Chondrocyte (in vitro differentiated cells): ENCODE results near the gene TSHZ2. TPM values are rescaled to one million over a fixed set of nuclear protein-coding genes. Genes with fewer than 3 reads are reported as not detected.

Source experiments
- DNase-seq: peaks from one replicate; pipeline ENCODE4 v3.0.0; 2021; ENCODE audit warnings: mixed read lengths, low spot score
- H3K27ac Mint-ChIP-seq: one replicate; pipeline ENCODE4 v1.8.0; 2021; ENCODE audit warnings: mild to moderate bottlenecking, moderate library complexity, mixed read lengths; ENCODE audit not compliant: unreplicated experiment
- H3K27me3 Mint-ChIP-seq: 2 replicates; pipeline ENCODE4 v1.8.0; 2021; ENCODE audit warnings: low read depth, mixed read lengths
- H3K36me3 Mint-ChIP-seq: 2 replicates; pipeline ENCODE4 v1.8.0; 2021; ENCODE audit warnings: low read depth, mixed read lengths
- H3K4me1 Mint-ChIP-seq: 2 replicates; pipeline ENCODE4 v1.8.0; 2021; ENCODE audit warnings: low read depth, mild to moderate bottlenecking, mixed read lengths
- H3K4me3 Mint-ChIP-seq: one replicate; pipeline ENCODE4 v1.8.0; 2021; ENCODE audit warnings: mild to moderate bottlenecking, moderate library complexity, mixed read lengths; ENCODE audit not compliant: unreplicated experiment
- H3K9me3 Mint-ChIP-seq: 2 replicates; pipeline ENCODE4 v1.8.0; 2021; ENCODE audit warnings: low read depth, mixed read lengths
- total RNA-seq: library from RNA; stranded (reverse); gene quantifications from 3 replicates; pipeline ENCODE4 v1.2.1, GENCODE V29; 2021
- TF ChIP-seq, protein P1 (sequence below): fragments of 200-600 bp; sonication (generic); IDR thresholded peaks from 2 replicates; pipeline ENCODE4 v1.5.0; 2021; ENCODE audit warnings: antibody characterized with exemption, mild to moderate bottlenecking, moderate library complexity

The TSHZ2 gene
- total RNA-seq, 1 donor from 2014 or later: 0.37 TPM

DNA sequence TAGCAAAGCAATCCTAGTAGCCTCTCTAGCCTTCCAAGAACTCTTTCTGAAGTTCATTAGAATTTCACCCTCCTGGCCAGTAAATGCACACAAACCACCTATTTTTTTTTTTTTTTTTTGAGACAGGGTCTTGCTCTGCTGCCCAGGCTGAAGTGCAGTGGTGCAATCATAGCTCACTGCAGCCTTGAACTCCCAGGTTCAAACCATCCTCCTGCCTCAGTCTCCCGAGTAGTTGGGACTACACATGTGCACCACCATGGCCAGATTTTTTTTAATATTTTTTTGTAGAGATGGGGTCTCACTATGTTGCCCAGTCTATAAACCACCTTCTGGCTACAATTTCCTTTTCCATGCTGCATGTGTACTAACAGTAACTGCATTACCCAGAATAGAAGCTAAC, 320.2 kb downstream of the TSHZ2 start:
- Mint-ChIP-seq H3K36me3 (no peaks in the 10 kb centered on the region), H3K4me3 (no peak overlapping the region), H3K27me3 (peaks cover 14% of the 10 kb centered on the region), H3K4me1 (no peaks in the 10 kb centered on the region), H3K9me3 (no peaks in the 10 kb centered on the region), H3K27ac (no peak overlapping the region)
- DNase-seq: no peak
- TF ChIP-seq, protein P1, sequence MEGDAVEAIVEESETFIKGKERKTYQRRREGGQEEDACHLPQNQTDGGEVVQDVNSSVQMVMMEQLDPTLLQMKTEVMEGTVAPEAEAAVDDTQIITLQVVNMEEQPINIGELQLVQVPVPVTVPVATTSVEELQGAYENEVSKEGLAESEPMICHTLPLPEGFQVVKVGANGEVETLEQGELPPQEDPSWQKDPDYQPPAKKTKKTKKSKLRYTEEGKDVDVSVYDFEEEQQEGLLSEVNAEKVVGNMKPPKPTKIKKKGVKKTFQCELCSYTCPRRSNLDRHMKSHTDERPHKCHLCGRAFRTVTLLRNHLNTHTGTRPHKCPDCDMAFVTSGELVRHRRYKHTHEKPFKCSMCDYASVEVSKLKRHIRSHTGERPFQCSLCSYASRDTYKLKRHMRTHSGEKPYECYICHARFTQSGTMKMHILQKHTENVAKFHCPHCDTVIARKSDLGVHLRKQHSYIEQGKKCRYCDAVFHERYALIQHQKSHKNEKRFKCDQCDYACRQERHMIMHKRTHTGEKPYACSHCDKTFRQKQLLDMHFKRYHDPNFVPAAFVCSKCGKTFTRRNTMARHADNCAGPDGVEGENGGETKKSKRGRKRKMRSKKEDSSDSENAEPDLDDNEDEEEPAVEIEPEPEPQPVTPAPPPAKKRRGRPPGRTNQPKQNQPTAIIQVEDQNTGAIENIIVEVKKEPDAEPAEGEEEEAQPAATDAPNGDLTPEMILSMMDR: no peak

DNA sequence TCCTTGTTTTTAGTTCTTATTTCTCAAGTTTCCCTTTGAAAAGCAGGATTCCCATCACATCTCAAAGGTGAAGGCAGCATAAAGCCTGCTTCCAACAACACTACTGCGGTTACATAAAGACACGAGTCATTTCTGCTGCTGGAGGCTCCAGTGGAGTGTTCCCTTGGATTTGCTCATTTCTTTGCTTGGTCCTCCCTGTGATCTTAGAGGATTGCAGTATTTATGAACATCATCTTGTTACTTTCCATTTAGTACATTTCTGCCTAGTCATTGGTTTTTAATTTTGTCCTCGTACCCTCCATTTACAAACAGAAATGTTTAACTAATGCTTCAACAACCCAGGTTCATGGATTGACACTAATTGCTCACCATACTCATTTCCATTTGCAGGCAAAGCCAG, 322.6 kb downstream of the TSHZ2 start:
- no peak for DNase-seq
- H3K36me3 Mint-ChIP-seq: no peaks in the 10 kb centered on the region
- peaks cover 22% of the 10 kb centered on the region for H3K27me3 Mint-ChIP-seq
- TF ChIP-seq, protein P1: no peak
- H3K4me3 Mint-ChIP-seq: no peak overlapping the region
- no peaks in the 10 kb centered on the region for H3K9me3 Mint-ChIP-seq
- H3K27ac Mint-ChIP-seq: no peak overlapping the region
- H3K4me1 Mint-ChIP-seq: no peaks in the 10 kb centered on the region

DNA sequence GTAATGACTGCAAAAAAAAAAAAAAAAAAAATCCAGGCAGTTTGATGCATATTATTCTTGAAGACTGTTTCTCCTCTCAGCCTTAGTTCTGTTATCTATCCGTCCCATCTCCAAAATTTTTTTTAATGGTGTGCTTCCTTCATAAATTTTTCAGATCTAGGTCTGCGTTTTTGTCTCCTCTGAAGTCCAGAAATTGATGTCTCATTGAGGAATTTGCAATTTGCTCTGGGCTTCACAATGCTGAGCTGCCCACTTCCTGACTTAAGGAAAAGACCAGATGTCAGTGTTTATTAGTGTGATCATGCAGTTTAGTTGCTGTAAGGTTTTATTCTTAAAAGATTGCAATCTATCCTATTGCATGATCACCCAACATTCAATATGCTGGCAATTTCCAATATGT, 323.9 kb downstream of the TSHZ2 start:
- no peaks in the 10 kb centered on the region for H3K9me3 Mint-ChIP-seq
- TF ChIP-seq, protein P1: no peak
- H3K27me3 Mint-ChIP-seq: peaks cover 24% of the 10 kb centered on the region
- DNase-seq: no peak
- H3K4me1 Mint-ChIP-seq: no peaks in the 10 kb centered on the region
- no peaks in the 10 kb centered on the region for H3K36me3 Mint-ChIP-seq
- H3K27ac Mint-ChIP-seq: no peak overlapping the region
- H3K4me3 Mint-ChIP-seq: no peak overlapping the region

DNA sequence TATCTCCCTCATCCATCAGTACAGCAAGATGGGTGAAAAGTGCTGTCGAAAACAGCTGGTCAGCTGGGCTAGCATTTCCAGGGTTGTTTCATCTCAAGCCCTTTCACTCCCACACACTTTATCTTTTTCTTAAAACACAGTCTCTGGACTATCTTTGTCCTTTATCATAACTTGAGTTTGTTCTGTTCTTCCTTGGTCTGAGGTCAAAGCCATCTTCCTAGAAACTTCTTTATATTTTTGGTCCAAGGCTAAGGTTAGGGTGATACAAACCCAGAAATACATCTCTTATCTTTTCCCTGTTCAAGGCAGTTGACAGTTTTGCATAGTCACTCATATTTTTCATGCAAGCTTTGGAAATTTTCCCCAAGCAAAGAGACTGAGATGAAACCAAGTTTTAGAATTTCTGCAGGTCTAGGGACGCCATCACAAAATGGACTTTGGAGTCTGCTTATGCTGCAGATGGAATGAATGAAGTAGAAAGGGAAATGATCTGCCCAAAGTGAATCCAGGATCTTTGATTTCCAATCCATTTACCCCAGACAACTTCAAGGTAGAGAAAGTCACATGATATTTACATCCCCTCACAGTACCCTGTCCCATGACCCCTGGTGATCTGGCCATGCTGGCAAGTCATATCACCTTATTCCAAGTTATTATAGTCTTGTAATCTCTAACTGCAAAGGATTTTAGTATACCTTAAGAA, 324.4 kb downstream of the TSHZ2 start:
- DNase-seq: no peak
- H3K36me3 Mint-ChIP-seq: no peaks in the 10 kb centered on the region
- H3K4me3 Mint-ChIP-seq: no peak overlapping the region
- H3K4me1 Mint-ChIP-seq: no peaks in the 10 kb centered on the region
- H3K27me3 Mint-ChIP-seq: peaks cover 25% of the 10 kb centered on the region
- TF ChIP-seq, protein P1: no peak
- no peaks in the 10 kb centered on the region for H3K9me3 Mint-ChIP-seq
- no peak overlapping the region for H3K27ac Mint-ChIP-seq

DNA sequence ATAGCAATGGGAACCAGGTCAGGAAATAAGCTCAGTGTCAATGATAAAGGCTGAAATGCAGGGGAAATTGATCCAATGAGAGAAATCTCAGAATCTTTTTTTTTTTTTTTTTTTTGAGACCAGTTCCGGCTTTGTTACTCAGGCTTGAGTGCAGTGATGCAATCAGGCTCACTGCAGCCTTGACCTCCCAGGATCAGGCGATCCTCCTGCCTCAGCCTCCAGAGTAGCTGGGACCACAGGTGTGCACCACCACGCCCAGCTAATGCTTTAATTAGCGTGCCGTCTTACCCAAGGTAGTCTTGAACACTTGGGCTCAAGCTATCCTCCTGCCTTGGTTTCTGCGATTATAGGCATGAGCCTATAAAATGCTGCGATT, 325.0 kb downstream of the TSHZ2 start:
- no peak overlapping the region for H3K4me3 Mint-ChIP-seq
- DNase-seq: no peak
- H3K36me3 Mint-ChIP-seq: no peaks in the 10 kb centered on the region
- H3K9me3 Mint-ChIP-seq: no peaks in the 10 kb centered on the region
- H3K27me3 Mint-ChIP-seq: peaks cover 25% of the 10 kb centered on the region
- no peaks in the 10 kb centered on the region for H3K4me1 Mint-ChIP-seq
- TF ChIP-seq, protein P1: no peak
- H3K27ac Mint-ChIP-seq: no peak overlapping the region
